Vagina (tissue), 2 donors: ENCODE measurements around the gene FKRP.

ENCODE experiments used
- POLR2A ChIP-seq, 2 donors: fragments of 450-650 bp; IDR thresholded peaks; one replicate each; pipeline ENCODE4 v1.6.1; 2017; ENCODE audit warnings: antibody characterized with exemption in 2 of 2, mild to moderate bottlenecking in 2 of 2, moderate library complexity in 2 of 2
- POLR2AphosphoS5 ChIP-seq, 2 donors: sonication (generic); formaldehyde crosslinking; IDR thresholded peaks; one replicate each; pipeline ENCODE4 v1.9.0; 2017; ENCODE audit warnings: antibody characterized with exemption in 2 of 2, mild to moderate bottlenecking in 2 of 2, low read depth in 1 of 2; ENCODE audit not compliant: insufficient read depth in 1 of 2
- TF ChIP-seq, protein P1 (sequence below), 3 experiments: fragments of 450-650 bp in 2 of 3; fragments of 200-600 bp in 1 of 3; sonication (generic) in 1 of 3; IDR thresholded peaks; one replicate each; pipeline ENCODE4 v1.5.1; 2017 to 2019; ENCODE audit warnings: antibody characterized with exemption in 3 of 3, mild to moderate bottlenecking in 2 of 3, moderate library complexity in 2 of 3

DNA sequence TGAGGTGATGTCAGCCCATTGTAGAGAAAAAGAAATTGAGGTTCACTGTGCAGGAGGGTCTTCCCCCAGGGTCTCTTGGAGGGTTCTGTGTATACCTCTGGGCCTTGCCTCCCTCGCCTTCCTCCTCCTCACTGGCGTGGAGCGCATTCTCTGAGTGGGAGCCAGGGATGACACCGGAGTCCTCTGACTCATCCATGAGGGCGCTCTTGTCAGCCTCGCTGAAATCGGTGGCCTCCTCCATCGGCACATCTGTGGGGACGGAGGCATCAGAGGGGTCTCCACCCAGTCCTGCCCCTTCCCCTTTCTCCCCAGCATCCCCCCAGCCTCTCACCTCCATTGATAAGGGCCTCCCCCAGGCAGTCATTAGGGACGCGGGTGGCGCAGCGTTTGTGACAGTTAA lies 45.2 kb upstream of the FKRP start:
- TF ChIP-seq, protein P1, sequence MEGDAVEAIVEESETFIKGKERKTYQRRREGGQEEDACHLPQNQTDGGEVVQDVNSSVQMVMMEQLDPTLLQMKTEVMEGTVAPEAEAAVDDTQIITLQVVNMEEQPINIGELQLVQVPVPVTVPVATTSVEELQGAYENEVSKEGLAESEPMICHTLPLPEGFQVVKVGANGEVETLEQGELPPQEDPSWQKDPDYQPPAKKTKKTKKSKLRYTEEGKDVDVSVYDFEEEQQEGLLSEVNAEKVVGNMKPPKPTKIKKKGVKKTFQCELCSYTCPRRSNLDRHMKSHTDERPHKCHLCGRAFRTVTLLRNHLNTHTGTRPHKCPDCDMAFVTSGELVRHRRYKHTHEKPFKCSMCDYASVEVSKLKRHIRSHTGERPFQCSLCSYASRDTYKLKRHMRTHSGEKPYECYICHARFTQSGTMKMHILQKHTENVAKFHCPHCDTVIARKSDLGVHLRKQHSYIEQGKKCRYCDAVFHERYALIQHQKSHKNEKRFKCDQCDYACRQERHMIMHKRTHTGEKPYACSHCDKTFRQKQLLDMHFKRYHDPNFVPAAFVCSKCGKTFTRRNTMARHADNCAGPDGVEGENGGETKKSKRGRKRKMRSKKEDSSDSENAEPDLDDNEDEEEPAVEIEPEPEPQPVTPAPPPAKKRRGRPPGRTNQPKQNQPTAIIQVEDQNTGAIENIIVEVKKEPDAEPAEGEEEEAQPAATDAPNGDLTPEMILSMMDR (IDR thresholded peaks at IDR 0.05), result no peak
- TF ChIP-seq POLR2AphosphoS5 (IDR thresholded peaks at IDR 0.05; ENCODE audit: insufficient read depth in 1 of 2, low read depth in 1 of 2) (no peak), POLR2A (IDR thresholded peaks at IDR 0.05) (no peak)
